GM18499 (cell line): Measurements from ENCODE around the gene VWA2.

ENCODE experiments used
- ATAC-seq: cut with Tn5 transposase; IDR thresholded peaks from one replicate; pipeline ENCODE4 v1.9.1; 2021; ENCODE audit warnings: moderate number of reproducible peaks; ENCODE audit not compliant: insufficient read depth, unreplicated experiment

Gene VWA2, protein sequence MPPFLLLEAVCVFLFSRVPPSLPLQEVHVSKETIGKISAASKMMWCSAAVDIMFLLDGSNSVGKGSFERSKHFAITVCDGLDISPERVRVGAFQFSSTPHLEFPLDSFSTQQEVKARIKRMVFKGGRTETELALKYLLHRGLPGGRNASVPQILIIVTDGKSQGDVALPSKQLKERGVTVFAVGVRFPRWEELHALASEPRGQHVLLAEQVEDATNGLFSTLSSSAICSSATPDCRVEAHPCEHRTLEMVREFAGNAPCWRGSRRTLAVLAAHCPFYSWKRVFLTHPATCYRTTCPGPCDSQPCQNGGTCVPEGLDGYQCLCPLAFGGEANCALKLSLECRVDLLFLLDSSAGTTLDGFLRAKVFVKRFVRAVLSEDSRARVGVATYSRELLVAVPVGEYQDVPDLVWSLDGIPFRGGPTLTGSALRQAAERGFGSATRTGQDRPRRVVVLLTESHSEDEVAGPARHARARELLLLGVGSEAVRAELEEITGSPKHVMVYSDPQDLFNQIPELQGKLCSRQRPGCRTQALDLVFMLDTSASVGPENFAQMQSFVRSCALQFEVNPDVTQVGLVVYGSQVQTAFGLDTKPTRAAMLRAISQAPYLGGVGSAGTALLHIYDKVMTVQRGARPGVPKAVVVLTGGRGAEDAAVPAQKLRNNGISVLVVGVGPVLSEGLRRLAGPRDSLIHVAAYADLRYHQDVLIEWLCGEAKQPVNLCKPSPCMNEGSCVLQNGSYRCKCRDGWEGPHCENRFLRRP

GRCh38 chr10:114239117-114239993 is at the start of gene VWA2:
Gene VWA2 (plus strand): TSS chr10:114239254. CDS start chr10:114248714, 9,460 bp downstream.
- no peak for ATAC-seq

GRCh38 chr10:114189700-114190099 is 49.4 kb upstream of the VWA2 start:
- no peak for ATAC-seq

GRCh38 chr10:114195079-114195478 is 44.0 kb upstream of the VWA2 start:
- peak; percentile 97 for ATAC-seq

DNA sequence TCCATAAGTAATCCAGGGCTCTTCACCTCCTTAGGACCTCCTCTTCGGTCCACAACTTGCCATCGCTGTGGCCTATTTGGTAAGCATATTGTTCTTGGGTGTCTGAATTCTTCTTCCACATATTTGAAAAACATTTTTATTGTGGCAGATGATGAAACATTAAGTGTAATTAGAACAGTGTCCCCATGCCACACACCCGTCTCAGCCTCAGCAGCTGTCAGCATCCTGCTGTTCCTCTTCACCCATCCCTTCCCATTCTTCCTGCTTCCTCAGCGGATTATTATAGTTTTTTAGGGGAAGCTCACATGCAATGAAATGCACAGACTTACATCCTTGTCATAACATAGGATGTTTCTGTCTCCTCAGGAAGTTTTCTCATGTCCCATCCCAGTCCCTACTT is 39.8 kb upstream of the VWA2 start:
- ATAC-seq = no peak

DNA sequence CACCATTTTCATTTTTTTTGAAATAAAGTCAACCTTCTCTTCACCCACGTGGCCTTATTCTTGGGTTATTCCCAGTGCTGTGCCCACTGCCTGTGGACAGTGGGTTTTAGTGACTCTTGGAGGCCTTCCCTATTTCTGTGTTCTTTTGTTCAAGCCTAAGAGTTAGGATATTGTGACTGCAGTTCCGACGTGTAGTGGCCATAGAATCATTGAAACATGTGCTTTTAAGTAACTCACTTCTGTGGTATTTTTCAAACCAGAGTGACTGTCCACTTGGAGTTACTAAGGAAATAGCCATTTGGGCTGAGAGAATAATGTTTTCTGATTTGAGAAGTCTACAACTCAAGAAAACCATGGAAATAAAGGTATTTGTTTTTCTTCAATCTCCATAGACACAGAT is 36.2 kb upstream of the VWA2 start:
- no peak for ATAC-seq

GRCh38 chr10:114206902-114207301 is 32.2 kb upstream of the VWA2 start:
- ATAC-seq = no peak

DNA sequence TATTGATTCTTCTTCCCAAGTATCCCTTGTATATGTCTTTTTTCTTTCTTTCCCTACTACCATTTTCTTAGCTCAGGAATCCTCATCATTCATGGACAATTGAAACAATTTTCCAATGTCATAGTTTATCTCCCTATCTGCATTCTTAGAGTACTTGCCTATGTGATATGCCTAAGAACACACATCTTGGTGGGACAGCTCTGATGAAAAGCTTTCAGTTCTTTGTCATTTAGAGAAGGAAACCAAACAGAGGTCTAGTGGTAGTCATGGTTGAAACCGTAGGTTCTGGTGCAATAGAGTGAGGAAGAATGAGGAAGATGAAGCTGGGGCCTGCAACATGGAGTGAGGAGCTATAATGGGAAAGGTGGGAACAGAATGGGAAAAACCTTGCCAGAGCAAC is 31.7 kb upstream of the VWA2 start:
- ATAC-seq = no peak

DNA sequence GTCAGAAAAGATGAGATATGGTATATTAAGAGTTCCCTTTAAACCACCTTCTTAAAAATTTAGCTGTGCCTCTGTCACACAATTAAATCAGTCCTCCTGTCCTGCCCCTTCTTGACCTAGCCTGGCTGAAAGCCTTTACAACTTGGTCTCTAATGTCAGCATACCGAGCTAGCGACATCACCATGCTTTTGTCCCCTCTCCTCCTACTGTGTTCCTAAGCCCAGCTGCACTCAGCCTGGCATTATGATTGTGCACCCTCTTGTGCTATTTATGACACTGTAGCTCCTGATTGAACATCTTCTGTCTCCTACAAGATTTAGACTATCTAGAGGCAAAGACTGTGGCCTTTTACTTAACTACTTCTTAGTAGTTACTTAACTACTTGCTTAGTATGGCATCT is 30.7 kb upstream of the VWA2 start:
- ATAC-seq = no peak

DNA sequence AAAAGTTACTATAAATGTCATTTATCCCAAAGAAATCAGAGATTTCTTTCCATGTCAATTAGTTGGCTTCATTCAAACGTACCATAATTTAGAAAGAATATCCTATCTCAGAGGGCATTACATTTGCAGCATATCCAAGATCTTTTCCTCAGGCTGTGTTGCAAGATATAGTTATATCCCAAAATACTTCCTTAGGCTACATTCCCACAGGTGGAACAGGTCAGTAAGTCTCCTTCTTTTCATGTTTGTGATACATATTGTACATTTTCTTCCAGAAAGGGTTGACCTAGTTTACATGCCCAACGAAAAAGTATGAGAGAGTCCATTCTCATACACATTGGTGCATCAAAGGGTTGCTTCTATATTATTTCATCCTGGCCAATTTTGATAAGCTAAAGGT is 26.9 kb upstream of the VWA2 start:
- no peak for ATAC-seq

- ATAC-seq = no peak
Observed at GRCh38 chr10:114215033-114215432, 24.0 kb upstream of the VWA2 start.

DNA sequence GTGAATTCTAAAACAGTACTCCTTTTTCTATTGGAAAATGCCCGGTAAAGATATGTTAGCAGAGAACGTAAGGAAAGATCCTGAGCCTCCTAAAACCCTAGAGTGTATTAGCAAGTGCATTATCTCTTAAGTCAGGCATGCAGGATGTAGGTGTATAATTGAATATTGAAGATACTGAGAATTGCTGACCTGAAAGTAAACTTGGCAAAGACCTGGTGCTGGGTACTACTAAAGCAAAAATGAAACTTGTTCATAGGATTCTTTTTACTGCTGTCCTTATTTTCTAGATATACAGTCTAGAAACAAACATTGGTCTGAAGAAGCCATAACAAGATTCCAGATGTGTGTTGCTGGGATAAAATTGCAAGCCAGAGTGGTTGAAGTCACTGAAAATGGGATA is 18.8 kb upstream of the VWA2 start:
- ATAC-seq = no peak

GRCh38 chr10:114221235-114221634 is 17.8 kb upstream of the VWA2 start:
- no peak for ATAC-seq

DNA sequence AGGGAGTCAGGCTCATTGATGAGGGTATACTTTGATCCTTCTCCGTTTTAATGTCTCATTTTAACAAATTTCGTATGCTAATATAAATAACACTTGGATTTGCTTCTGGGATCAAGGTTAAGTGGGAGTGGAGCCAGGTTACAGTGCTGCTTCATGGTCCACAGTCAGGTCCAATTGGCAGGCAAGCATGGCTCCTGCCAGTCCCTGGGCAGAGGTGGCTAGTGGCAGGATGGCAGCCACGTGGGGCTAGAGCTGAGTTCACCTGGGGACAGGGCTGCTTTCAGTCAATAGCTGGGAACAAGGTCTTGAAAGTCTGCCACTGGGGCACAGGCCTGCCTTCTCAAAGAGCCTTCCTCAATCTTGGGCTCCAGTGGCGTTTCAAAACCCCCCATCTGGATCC is 16.0 kb upstream of the VWA2 start:
- ATAC-seq = no peak

DNA sequence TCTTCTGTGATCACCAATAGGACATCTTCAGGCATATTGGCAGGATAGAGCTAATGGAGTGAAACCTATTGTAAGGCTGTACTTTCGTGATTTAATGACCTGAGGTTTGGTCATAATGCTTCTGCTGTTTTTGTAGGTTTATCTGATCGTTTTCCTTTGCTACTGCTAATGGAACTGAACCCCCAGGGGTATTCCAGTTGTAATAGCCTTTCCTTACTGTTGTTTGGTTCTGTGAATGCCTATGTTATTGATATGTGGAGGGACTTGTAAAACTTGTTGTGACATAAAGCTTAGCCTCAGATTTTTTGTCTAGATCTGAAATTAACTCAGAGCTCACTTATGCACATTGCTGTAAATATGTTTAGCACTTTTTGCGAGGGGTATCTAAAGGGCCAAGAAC is 10.9 kb upstream of the VWA2 start:
- no peak for ATAC-seq

- ATAC-seq = no peak
Observed at GRCh38 chr10:114232561-114233176, 6.4 kb upstream of the VWA2 start.

GRCh38 chr10:114233482-114233881 is 5.6 kb upstream of the VWA2 start:
- ATAC-seq = no peak

GRCh38 chr10:114234132-114234531 is 4.9 kb upstream of the VWA2 start:
- no peak for ATAC-seq

DNA sequence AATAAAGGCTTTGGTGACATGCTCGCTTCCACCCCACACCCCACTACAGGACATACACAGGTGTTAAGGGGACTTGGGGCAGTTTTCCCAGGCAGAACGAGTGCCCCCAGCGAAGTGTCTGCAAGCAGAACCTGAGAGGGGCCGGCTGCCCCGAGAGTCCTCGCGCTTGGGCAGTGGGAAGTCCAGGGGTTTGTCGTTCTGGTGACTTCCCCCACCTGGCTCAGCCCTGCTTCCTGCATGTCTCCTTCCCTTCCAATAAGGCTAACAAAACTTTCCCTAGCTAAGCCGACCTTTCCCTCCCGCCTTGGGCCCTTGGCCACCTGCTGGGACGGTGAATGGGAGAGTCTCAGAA is 916 bp downstream of the VWA2 start:
- ATAC-seq = no peak

DNA sequence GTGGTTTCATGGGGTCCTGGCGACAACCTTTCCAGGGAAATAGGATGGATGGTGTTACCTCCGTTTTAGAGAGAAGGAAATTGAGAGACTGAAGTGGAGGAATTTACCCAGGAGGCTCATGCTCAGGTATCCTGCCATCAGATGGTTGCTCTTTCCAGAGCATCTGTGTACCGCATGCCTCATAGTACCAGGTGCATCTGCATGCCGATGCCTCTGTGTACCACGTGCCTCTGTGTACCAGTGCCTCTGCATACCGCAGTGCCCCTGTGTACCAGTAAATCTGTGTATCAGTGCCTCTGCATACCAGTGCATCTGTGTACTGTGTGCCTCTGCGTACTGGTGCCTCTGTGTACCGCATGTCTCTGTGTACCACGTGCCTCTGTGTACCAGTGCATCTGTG is 3.2 kb downstream of the VWA2 start:
- ATAC-seq = no peak

GRCh38 chr10:114243661-114244060 is 4.6 kb downstream of the VWA2 start:
- no peak for ATAC-seq
